Pons (tissue), 1 donor: Measurements from ENCODE around the gene SLC34A1.
A peak's percentile ranks its signal among the peaks of the same experiment; 100 is the strongest.

Experiments
- DNase-seq: peaks from one replicate; pipeline ENCODE4 v3.0.0-alpha.2; 2016; ENCODE audit warnings: low spot score

SLC34A1 gene

GRCh38 chr5:177446200-177447065 is 62.2 kb downstream of the SLC34A1 start, which contains the start of gene PRR7:
TSS of gene PRR7 (plus strand) at chr5:177446814. CDS start at chr5:177455068, 8,254 bp downstream.
- DNase-seq: peak; percentile 65

- peak; percentile 50 for DNase-seq
Observed at GRCh38 chr5:177447066-177447610, 62.9 kb downstream of the SLC34A1 start.

GRCh38 chr5:177447611-177448243 is 63.5 kb downstream of the SLC34A1 start:
- DNase-seq: peak; percentile 95
